HG02884 (cell line): ENCODE measurements around the gene ZNF573.

Experiments
- ATAC-seq: cut with Tn5 transposase; IDR thresholded peaks from one replicate; pipeline ENCODE4 v1.9.1; 2021; ENCODE audit warnings: mild to moderate bottlenecking, moderate library complexity; ENCODE audit not compliant: unreplicated experiment

The ZNF573 gene

GRCh38 chr19:37695144-37695899 is 84.1 kb downstream of the ZNF573 start:
- ATAC-seq: no peak

GRCh38 chr19:37692956-37693620 is 86.3 kb downstream of the ZNF573 start:
- ATAC-seq: no peak

- ATAC-seq: no peak
These were observed 87.4 kb downstream of the ZNF573 start for GRCh38 chr19:37691881-37692504.
